Endothelial cell of umbilical vein (primary cell): ENCODE data around the gene PRKCD. TPM values are rescaled to one million over a fixed set of nuclear protein-coding genes. Genes with fewer than 3 reads are reported as not detected.

Experiments used
- BruUV-seq: library from RNA; stranded (reverse); fragments of 400-500 nt; replicated peaks from 2 replicates; lab custom pipeline; 2021; lab: Mats Ljungman, UMichigan
- CTCF ChIA-PET: fragments of 300-600, 350-600 bp; sonication (Branson Sonifier 250); formaldehyde crosslinking; loops from one replicate; lab custom pipeline; 2021; ENCODE audit warnings: antibody characterized with exemption, inconsistent platforms; lab: Charles Lee
- POLR2A ChIA-PET: fragments of 300-600, 350-600 bp; sonication (Branson Sonifier 250); formaldehyde crosslinking; loops from one replicate; lab custom pipeline; 2021; ENCODE audit warnings: antibody characterized with exemption, inconsistent platforms; lab: Charles Lee
- DNase-seq: peaks from one replicate; pipeline ENCODE4 v3.0.0-alpha.2; 2011; ENCODE audit warnings: low read depth, low spot score
- FAIRE-seq: peaks from 2 replicates; lab custom pipeline; 2011; peaks lifted over from hg19 to GRCh38; lab: Jason Lieb, UNC
- H2AFZ ChIP-seq: 2 replicates; pipeline ENCODE4 v1.6.0; 2012; ENCODE audit warnings: low read depth, low read length, control low read depth, inconsistent platforms
- H3K27ac ChIP-seq: 2 replicates; pipeline ENCODE4 v1.5.1; 2011; ENCODE audit warnings: low read depth, mild to moderate bottlenecking, control low read depth, low read length, moderate library complexity; ENCODE audit not compliant: insufficient read depth
- H3K27me3 ChIP-seq, 2 experiments: 2 replicates each; pipeline versions ENCODE4 v1.6.0 to v1.6.1; 2011; ENCODE audit warnings: low read length in 2 of 2, mixed read lengths in 1 of 2; ENCODE audit not compliant: control insufficient read depth in 2 of 2, insufficient read depth in 2 of 2
- H3K36me3 ChIP-seq, 2 experiments: 2 replicates in 1 of 2; 3 replicates in 1 of 2; pipeline ENCODE4 v1.5.1; 2011; ENCODE audit warnings: low read length in 2 of 2, mild to moderate bottlenecking in 1 of 2, moderate library complexity in 1 of 2; ENCODE audit not compliant: control insufficient read depth in 2 of 2, insufficient read depth in 2 of 2; ENCODE audit errors: extremely low read depth in 1 of 2
- H3K4me1 ChIP-seq: 3 replicates; pipeline ENCODE4 v1.5.1; 2011; ENCODE audit warnings: mild to moderate bottlenecking, low read length; ENCODE audit not compliant: control insufficient read depth, insufficient read depth; ENCODE audit errors: extremely low read depth
- H3K4me2 ChIP-seq: 2 replicates; pipeline ENCODE4 v1.6.1; 2011; ENCODE audit warnings: low read length, control low read depth, mixed read lengths; ENCODE audit not compliant: insufficient read depth
- H3K4me3 ChIP-seq, 3 experiments: fragments of 200-600 bp in 1 of 3; sonication (generic), shearing (Covaris generic) in 1 of 3; replicated peaks in 1 of 3; 2 replicates each; pipeline ENCODE4 v1.5.1; 2011 to 2016; ENCODE audit warnings: control low read depth in 3 of 3, low read length in 3 of 3, mild to moderate bottlenecking in 2 of 3, inconsistent platforms in 1 of 3, low read depth in 1 of 3, moderate library complexity in 1 of 3; ENCODE audit not compliant: insufficient read depth in 1 of 3
- H3K79me2 ChIP-seq: 2 replicates; pipeline ENCODE4 v1.6.0; 2012; ENCODE audit warnings: low read length, inconsistent platforms; ENCODE audit not compliant: control insufficient read depth, insufficient read depth
- H3K9ac ChIP-seq: replicated peaks from 2 replicates; pipeline ENCODE3; 2011; ENCODE audit warnings: low read length, control low read depth; ENCODE audit not compliant: insufficient read depth; ENCODE audit errors: extremely low read depth
- H3K9me1 ChIP-seq: replicated peaks from 3 replicates; pipeline ENCODE4 v1.6.0; 2011; ENCODE audit warnings: mild to moderate bottlenecking, low read length; ENCODE audit not compliant: control insufficient read depth, insufficient read depth; ENCODE audit errors: extremely low read depth
- H3K9me3 ChIP-seq: replicated peaks from 2 replicates; pipeline ENCODE4 v1.5.1; 2012; ENCODE audit warnings: low read length, inconsistent platforms; ENCODE audit not compliant: control insufficient read depth, insufficient read depth
- H4K20me1 ChIP-seq: replicated peaks from 2 replicates; pipeline ENCODE3; 2011; ENCODE audit warnings: mild to moderate bottlenecking, low read length; ENCODE audit not compliant: control insufficient read depth, insufficient read depth; ENCODE audit errors: extremely low read depth
- EZH2 ChIP-seq: IDR thresholded peaks from 2 replicates; pipeline ENCODE4 v1.6.1; 2012; ENCODE audit warnings: borderline replicate concordance, low read depth, mild to moderate bottlenecking, moderate library complexity, low read length, inconsistent platforms; ENCODE audit not compliant: severe bottlenecking
- GATA2 ChIP-seq: IDR thresholded peaks from 2 replicates; pipeline ENCODE4 v1.7.0; 2011; ENCODE audit warnings: low read depth, mild to moderate bottlenecking, moderate library complexity, mixed read lengths, low read length; ENCODE audit not compliant: insufficient read length, insufficient read depth
- MYC ChIP-seq: IDR thresholded peaks from one replicate; pipeline ENCODE4 v1.6.1; 2011; ENCODE audit warnings: mild to moderate bottlenecking, low read depth, low read length
- POLR2AphosphoS5 ChIP-seq: IDR thresholded peaks from 2 replicates; pipeline ENCODE4 v1.6.1; 2012; ENCODE audit warnings: low read depth, mild to moderate bottlenecking, control low read depth, low read length, moderate library complexity; ENCODE audit not compliant: insufficient read depth
- dilution Hi-C: fragments of 300-500 bp; cut with MboI; formaldehyde crosslinking; loops from one replicate; pipeline ENCODE4 v1.15.0; 2019; ENCODE audit warnings: low sequenced_read_pairs; ENCODE audit not compliant: extremely low pct_ligation_motif_present
- intact Hi-C: fragments of 100-400 bp; cut with micrococcal nuclease; formaldehyde crosslinking; loops from one replicate; pipeline ENCODE4 v1.10.0; 2022
- polyA plus RNA-seq, 4 experiments: library from polyadenylated mRNA; depleted of rRNA in 3 of 4; stranded (reverse) in 3 of 4; unstranded in 1 of 4; fragments of >200 nt; gene quantifications; 2 replicates each; pipeline versions ENCODE4 v1.2.1 to v1.2.3, GENCODE V29; 2011 to 2012; ENCODE audit warnings: missing spikeins in 1 of 4
- total RNA-seq: library from RNA; stranded (reverse); gene quantifications from 2 replicates; pipeline ENCODE4 v1.2.3, GENCODE V29; 2021
- TF ChIP-seq, protein P1 (sequence below), 2 donors: IDR thresholded peaks; 1 replicate in 1 of 2; 2 replicates in 1 of 2; pipeline ENCODE4 v1.5.1; 2011; ENCODE audit warnings: low read length in 2 of 2, mild to moderate bottlenecking in 2 of 2, moderate library complexity in 2 of 2, control low read depth in 1 of 2, inconsistent platforms in 1 of 2, low read depth in 1 of 2; ENCODE audit not compliant: insufficient read depth in 1 of 2; ENCODE audit errors: extremely low read depth in 1 of 2

Gene PRKCD
- total and polyA plus RNA-seq, 2 donors (not counting 3 experiments of a cell fraction or from before 2014, with no cell fraction given): 15.5 to 19.0 TPM

DNA sequence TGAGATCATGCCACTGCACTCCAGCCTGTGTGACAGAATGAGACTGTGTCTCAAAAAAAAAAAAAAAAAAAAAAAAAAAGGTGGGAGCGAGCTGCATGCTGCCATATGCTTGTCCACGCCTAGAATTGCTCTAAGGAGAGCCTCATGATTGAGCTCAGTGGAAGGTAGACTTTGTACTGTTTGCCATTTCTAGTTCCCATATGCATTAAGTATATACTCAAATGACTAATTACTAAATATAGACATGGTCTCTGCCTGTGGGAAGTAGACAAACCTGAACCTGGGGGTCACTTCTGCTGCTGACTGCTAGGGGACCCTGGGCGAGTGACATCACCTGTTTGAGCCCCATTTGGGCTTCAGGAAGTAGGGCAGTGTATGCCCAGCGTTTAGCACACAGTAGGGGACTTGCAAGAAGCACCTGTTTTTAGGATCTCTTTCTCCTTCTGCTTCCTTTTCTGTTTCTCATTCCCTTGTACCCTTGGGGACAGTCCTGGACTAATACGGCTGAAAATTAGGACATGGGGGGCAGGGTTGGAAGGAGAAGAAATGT, 27.2 kb downstream of the PRKCD start:
- Histone ChIP-seq H3K27me3 (no peaks in the 10 kb centered on the region), H3K36me3 (peaks cover 0 to 3% of the 10 kb centered on the region in 2 experiments), H3K4me2 (no peak overlapping the region), H2AFZ (no peak overlapping the region), H3K9me1 (no peaks in the 10 kb centered on the region), H3K27ac (no peak overlapping the region), H3K4me1 (no peaks in the 10 kb centered on the region), H3K9ac (no peak overlapping the region), H3K9me3 (no peaks in the 10 kb centered on the region), H3K4me3 (no peak overlapping the region), H4K20me1 (no peaks in the 10 kb centered on the region), H3K79me2 (no peaks in the 10 kb centered on the region)
- no peak for FAIRE-seq
- ChIA-PET POLR2A (no interaction called here), CTCF (interaction anchor here (1.3 to 5.3 kb wide), 2 partner anchors 8 to 74 kb away, joined by 3 to 23 read pairs; no protein-coding TSS in a partner anchor)
- dilution Hi-C loops (no loop called here), intact Hi-C loops (no loop called here)
- BruUV-seq: no TSS peak
- no peak for DNase-seq
- TF ChIP-seq, protein P1, sequence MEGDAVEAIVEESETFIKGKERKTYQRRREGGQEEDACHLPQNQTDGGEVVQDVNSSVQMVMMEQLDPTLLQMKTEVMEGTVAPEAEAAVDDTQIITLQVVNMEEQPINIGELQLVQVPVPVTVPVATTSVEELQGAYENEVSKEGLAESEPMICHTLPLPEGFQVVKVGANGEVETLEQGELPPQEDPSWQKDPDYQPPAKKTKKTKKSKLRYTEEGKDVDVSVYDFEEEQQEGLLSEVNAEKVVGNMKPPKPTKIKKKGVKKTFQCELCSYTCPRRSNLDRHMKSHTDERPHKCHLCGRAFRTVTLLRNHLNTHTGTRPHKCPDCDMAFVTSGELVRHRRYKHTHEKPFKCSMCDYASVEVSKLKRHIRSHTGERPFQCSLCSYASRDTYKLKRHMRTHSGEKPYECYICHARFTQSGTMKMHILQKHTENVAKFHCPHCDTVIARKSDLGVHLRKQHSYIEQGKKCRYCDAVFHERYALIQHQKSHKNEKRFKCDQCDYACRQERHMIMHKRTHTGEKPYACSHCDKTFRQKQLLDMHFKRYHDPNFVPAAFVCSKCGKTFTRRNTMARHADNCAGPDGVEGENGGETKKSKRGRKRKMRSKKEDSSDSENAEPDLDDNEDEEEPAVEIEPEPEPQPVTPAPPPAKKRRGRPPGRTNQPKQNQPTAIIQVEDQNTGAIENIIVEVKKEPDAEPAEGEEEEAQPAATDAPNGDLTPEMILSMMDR (IDR thresholded peaks at IDR 0.05; ENCODE audit: extremely low read depth in 1 of 2, insufficient read depth in 1 of 2, low read depth in 1 of 2, low read length in 2 of 2): no peak
- TF ChIP-seq POLR2AphosphoS5 (no peak), MYC (no peak), GATA2 (no peak), EZH2 (no peak)
